ENCODE results near the gene GABRG2. TPM values are rescaled to one million over a fixed set of nuclear protein-coding genes. Genes with fewer than 3 reads are reported as not detected.
"Not testable (repeated sequence)": the region's sequence is repeated elsewhere in the genome, so short reads cannot be mapped to it uniquely, and the experiment has no call there.

Gene GABRG2
- 40.4 TPM for total RNA-seq

GRCh38 chr5:162067655-162068411 lies at the start of gene GABRG2:
GABRG2 (plus strand) TSS chr5:162067773; CDS start chr5:162068000, 227 bp downstream.
- FAIRE-seq: no peak
- no peak for DNase-seq (ENCODE audit: low spot score in 2 of 2)

DNA sequence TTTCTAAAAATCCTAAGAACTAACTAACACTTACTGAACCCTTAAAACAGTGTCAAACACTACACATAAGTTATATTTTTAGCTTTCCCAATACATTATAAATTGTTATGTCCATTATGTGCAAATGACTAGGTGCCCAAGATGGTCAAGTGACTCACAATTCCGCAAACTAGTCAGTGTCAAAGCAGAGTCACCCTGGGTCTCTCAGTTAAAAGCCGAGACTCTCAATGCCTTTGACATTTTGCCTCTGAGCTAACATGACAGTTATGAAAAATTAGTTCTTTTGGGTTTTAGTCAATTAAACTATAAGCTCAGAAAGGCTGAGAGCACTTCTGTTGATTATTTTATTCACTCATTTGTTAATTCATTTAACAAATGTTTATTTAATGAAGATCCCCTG lies 42.3 kb upstream of the GABRG2 start:
- DNase-seq (ENCODE audit: low spot score in 2 of 2) (no peak), FAIRE-seq (no peak)

DNA sequence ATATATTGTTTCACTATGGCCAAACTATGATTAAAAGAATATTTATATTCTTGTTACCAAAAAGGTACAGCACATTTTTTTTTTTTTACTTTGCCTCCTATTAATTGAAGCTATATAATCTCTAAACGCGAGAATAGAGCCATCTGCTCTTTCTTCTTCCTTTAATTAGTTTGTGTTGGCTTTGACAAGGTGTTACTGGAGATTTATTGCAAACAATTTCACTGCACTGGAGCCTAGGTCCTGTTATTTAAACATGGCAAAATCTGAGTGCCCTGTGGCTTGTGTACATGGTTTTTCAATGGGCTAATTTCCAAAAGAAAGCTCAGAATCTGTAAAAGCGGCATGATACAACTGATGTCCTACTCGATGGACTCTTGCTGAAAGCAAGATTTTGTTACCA lies 40.8 kb upstream of the GABRG2 start:
- DNase-seq (ENCODE audit: low spot score in 2 of 2) (no peak), FAIRE-seq (no peak)

DNA sequence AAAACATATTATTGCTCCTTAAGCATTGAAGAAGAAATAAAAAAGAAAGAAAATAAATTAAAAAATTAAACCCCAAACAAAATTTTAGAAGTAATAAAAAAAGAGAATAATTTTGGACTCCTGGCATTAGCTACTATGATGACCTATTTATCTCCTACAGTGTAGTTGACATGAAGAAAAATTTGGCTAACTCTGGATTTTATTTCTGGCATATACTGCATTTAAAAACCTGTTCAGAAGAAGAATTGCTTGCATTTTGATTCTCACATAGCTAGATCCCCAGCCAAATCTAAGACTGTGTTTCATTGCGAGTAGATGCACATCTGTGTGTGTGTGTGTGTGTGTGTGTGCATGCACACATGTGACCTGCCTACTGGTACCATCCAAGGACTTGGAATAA lies 30.1 kb upstream of the GABRG2 start:
- DNase-seq (ENCODE audit: low spot score in 2 of 2) (no peak), FAIRE-seq (no peak)

DNA sequence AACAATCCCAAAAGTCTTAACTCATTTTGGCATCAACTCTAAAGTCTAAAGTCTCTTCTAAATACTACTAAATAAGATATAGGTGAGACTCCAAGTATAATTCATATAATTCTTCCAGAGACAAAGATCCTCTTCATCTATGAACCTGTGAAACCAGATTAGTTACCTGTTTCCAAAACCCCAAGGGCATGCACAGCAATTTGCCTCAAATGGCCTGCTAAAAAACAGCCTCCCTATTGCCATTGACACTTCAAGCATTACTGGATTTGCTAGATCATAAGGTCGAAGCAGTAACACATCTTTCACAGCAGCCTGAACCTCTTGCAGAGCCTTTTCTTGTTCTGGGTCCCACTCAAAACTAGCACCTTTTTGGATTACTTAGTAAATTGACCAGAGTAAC lies 20.3 kb upstream of the GABRG2 start:
- no peak for FAIRE-seq
- no peak for DNase-seq (ENCODE audit: low spot score in 2 of 2)

GRCh38 chr5:162052676-162053075 lies 14.9 kb upstream of the GABRG2 start:
- DNase-seq (ENCODE audit: low spot score in 2 of 2) (no peak), FAIRE-seq (no peak)

DNA sequence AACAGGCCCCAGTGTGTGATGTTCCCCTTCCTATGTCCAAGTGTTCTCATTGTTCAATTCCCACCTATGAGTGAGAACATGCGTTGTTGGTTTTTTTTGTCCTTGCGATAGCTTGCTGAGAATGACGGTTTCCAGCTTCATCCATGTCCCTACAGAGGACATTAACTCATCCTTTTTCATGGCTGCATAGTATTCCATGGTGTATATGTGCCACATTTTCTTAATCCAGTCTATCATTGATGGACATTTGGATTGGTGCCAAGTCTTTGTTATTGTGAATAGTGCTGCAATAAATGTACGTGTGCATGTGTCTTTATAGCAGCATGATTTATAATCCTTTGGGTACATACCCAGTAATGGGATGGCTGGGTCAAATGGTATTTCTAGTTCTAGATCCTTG lies 12.5 kb upstream of the GABRG2 start:
- not testable (repeated sequence) for FAIRE-seq; DNase-seq (ENCODE audit: low spot score in 2 of 2)

GRCh38 chr5:162067162-162067561 lies 411 bp upstream of the GABRG2 start:
- DNase-seq (ENCODE audit: low spot score in 2 of 2) (no peak), FAIRE-seq (no peak)

DNA sequence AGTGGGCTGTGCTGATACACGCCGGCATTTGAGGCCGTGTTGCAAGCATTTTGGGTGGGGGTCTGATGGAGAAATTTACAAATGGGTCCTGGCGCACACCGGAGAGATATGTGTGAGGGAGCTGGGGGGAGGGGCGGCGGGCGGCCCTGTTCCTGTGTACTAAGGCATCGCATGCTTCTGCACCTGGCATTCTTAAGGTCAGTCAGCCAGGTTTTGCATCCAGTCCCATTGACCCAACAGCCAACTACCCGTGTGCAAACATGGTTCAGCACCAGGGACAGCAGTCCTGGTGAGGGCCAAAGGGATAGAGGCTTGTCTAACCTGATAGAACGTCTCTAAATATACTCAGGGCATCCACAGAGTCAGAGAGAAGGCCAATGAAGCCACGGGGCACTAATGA lies 839 bp downstream of the GABRG2 start:
- no peak for DNase-seq (ENCODE audit: low spot score in 2 of 2)
- no peak for FAIRE-seq

DNA sequence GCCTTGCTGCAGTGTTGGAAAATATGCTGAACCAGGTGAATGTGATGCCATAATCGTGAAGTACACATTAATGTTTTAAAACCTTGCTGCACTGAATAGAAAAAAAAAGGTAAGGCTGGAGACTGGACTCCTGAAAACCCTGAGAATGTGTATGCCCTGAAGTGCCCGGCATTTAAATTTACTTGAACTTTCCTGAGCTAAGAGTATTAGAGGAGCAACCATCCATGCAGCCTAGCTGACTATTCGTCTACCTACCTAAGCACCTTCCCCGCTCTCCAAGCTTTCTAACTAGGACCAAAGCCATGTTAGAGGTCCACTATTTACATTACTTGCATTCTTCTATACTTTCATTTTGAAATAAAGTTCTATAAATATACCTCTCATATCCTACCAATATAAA lies 1.4 kb downstream of the GABRG2 start:
- FAIRE-seq (no peak), DNase-seq (ENCODE audit: low spot score in 2 of 2) (no peak)

GRCh38 chr5:162078805-162079204 lies 11.2 kb downstream of the GABRG2 start:
- DNase-seq (ENCODE audit: low spot score in 2 of 2) (no peak), FAIRE-seq (peak; percentile 65)

GRCh38 chr5:162091336-162091735 lies 23.8 kb downstream of the GABRG2 start:
- FAIRE-seq (no peak), DNase-seq (ENCODE audit: low spot score in 2 of 2) (no peak)

DNA sequence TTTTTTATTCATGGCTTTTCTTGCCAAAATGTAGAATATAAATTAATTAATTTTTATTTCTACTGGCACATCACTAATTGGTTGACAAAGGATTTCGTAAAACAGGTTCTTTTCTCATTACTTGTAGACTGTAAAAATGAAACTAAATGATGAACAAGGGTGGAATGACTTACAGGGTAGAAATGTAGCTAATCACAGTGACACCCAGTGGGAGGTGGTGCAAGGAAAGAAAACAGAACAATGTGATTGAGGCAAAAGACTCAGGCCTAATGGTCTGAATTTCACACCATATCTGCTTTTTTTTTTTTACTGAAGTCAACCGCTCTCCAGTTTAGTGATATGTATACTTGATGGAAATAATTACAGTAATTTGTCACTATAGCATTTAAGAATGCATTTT lies 28.9 kb downstream of the GABRG2 start:
- DNase-seq (ENCODE audit: low spot score in 2 of 2) (no peak), FAIRE-seq (no peak)

DNA sequence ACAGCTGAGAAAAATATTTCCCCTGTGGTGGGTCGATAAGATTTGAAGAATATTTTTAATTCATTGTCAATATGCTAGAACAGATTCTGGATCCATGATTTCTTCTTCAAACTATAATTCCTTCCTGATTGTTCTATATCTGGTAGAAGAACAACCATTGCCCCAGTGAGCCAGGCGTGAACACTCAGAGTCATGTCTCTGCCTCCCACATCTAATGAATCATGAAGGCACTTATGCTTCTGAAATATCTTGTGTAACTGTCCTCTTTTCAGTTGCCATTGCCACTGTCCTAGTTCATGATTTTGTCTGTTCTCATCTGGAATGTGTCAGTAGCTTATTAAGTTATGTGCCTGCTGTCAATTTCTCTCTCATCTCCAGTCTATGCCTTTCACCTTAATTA lies 40.0 kb downstream of the GABRG2 start:
- FAIRE-seq: no peak

DNA sequence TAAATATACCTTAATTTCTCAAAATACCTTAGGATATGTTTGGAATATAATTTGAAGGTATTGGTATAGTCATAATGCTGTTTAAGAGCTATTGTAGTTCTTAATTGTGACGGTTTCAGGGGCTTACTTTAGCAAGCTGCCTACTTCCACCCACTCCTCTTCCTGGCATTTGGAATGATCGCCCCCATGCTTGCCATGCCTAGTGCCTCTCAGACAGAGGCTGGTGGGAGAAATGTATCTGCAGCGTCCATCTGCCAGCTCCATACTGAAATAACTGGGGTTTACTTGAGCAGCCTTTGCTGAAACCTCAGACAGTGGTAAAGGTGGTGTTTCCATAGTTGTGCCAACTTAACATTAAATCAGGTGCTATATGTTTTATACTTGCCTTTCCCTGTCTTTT lies 52.2 kb downstream of the GABRG2 start:
- FAIRE-seq (no peak), DNase-seq (ENCODE audit: low spot score in 2 of 2) (no peak)

More for the DNA sequence above, 40.0 kb downstream of the GABRG2 start:
- no peak for DNase-seq (ENCODE audit: low spot score in 2 of 2)

GRCh38 chr5:162128117-162128516 lies 60.5 kb downstream of the GABRG2 start:
- FAIRE-seq: no peak
- DNase-seq (ENCODE audit: low spot score in 2 of 2): no peak

GRCh38 chr5:162132348-162132747 lies 64.8 kb downstream of the GABRG2 start:
- DNase-seq (ENCODE audit: low spot score in 2 of 2): no peak

GRCh38 chr5:162139190-162139589 lies 71.6 kb downstream of the GABRG2 start:
- DNase-seq (ENCODE audit: low spot score in 2 of 2) (no peak), FAIRE-seq (no peak)

More at GRCh38 chr5:162132348-162132747, 64.8 kb downstream of the GABRG2 start:
- no peak for FAIRE-seq

GRCh38 chr5:162154242-162154641 lies 86.7 kb downstream of the GABRG2 start:
- DNase-seq (ENCODE audit: low spot score in 2 of 2) (no peak), FAIRE-seq (no peak)

GRCh38 chr5:162160401-162160800 lies 92.8 kb downstream of the GABRG2 start:
- no peak for DNase-seq (ENCODE audit: low spot score in 2 of 2)
- no peak for FAIRE-seq

GRCh38 chr5:162163663-162164062 lies 96.1 kb downstream of the GABRG2 start:
- DNase-seq (ENCODE audit: low spot score in 2 of 2) (no peak), FAIRE-seq (no peak)

DNA sequence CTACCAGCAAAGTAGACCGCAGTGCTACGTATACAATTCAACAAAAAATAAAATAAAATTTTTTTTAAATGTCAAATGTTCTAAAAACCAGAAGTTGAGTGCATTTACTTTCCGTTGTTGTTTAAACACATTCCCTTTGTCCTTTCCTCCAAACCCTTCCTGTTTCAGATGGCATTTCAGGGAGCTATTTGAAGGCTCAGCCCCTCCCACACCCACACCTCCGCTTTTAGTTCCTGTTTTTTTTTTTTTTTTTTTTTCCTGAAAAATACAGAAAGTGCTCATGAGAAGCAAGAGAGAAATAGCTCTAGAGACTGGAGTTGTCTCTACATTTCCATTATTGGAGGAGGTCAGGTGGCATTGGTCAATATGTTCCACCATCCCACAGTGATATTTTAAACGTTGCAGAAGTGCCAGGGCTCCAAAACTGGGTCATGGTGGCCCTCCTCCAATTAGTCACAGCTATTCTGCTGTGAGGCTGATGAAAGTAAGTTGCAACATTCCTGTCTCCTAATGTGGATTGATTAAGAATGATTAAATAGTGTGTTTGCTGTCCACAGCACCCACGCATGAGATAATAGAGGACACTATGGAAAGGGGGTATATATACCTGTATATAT lies 106.9 kb downstream of the GABRG2 start:
- no peak for FAIRE-seq

More for the DNA sequence above, 106.9 kb downstream of the GABRG2 start:
- no peak for DNase-seq (ENCODE audit: low spot score in 2 of 2)

All from frontal cortex (tissue), 4 donors.